Breast epithelium (tissue), 4 donors: ENCODE measurements around the gene PDE4D. TPM values are rescaled to one million over a fixed set of nuclear protein-coding genes. Genes with fewer than 3 reads are reported as not detected.
A peak's percentile ranks its signal among the peaks of the same experiment; 100 is the strongest.

Source experiments
- DNase-seq, 2 donors: peaks; one replicate each; pipeline ENCODE4 v3.0.0-alpha.2; 2019; ENCODE audit warnings: low spot score in 2 of 2
- H3K27ac ChIP-seq, 2 donors: fragments of 200-600 bp; sonication (generic) in 1 of 2; one replicate each; pipeline ENCODE4 v1.5.1; 2016 to 2019; ENCODE audit warnings: mild to moderate bottlenecking in 1 of 2
- H3K27me3 ChIP-seq, 2 donors: fragments of 200-600 bp; sonication (generic) in 1 of 2; one replicate each; pipeline versions ENCODE4 v1.5.1 to v1.6.0; 2017 to 2019; ENCODE audit warnings: control low read depth in 1 of 2, mild to moderate bottlenecking in 1 of 2
- H3K36me3 ChIP-seq: fragments of 200-600 bp; one replicate; pipeline ENCODE4 v1.5.1; 2019
- H3K4me1 ChIP-seq, 2 donors: fragments of 200-600 bp; sonication (generic); one replicate each; pipeline ENCODE4 v1.5.1; 2016 to 2019; ENCODE audit warnings: control low read depth in 1 of 2
- H3K4me3 ChIP-seq, 3 donors: fragments of 200-600 bp; sonication (generic); 1 replicate in 2 of 3; 2 replicates in 1 of 3; pipeline ENCODE4 v1.5.1; 2016 to 2019; ENCODE audit warnings: mild to moderate bottlenecking in 3 of 3, moderate library complexity in 2 of 3
- H3K9me3 ChIP-seq, 2 donors: fragments of 200-600 bp; sonication (generic) in 1 of 2; one replicate each; pipeline ENCODE4 v1.5.1; 2016 to 2019; ENCODE audit warnings: control low read depth in 1 of 2
- CTCF ChIP-seq, 3 donors: fragments of 450-650 bp; IDR thresholded peaks; one replicate each; pipeline ENCODE4 v1.5.1; 2016 to 2017; ENCODE audit warnings: antibody characterized with exemption in 3 of 3, mild to moderate bottlenecking in 3 of 3, moderate library complexity in 3 of 3
- POLR2A ChIP-seq: fragments of 450-650 bp; IDR thresholded peaks from one replicate; pipeline ENCODE4 v1.6.1; 2016; ENCODE audit warnings: antibody characterized with exemption, mild to moderate bottlenecking, moderate library complexity
- POLR2AphosphoS5 ChIP-seq, 3 donors: sonication (generic); formaldehyde crosslinking; IDR thresholded peaks; one replicate each; pipeline ENCODE4 v1.6.1; 2017; ENCODE audit warnings: antibody characterized with exemption in 3 of 3
- intact Hi-C: fragments of 100-400 bp; cut with DNase I; formaldehyde crosslinking; loops from one replicate; pipeline ENCODE4 v1.15.1; 2023; ENCODE audit warnings: low total_unique reads
- total RNA-seq, 3 donors: library from RNA; depleted of rRNA; stranded (reverse); fragments of >200 nt; gene quantifications; one replicate each; pipeline ENCODE4 v1.1.0, GENCODE V29; 2016

The PDE4D gene
- total RNA-seq, 3 donors from 2014 or later: 14.4 to 37.4 (median 28.2) TPM

- Histone ChIP-seq H3K36me3 (no peaks in the 10 kb centered on the region), H3K4me1 (no peaks in the 10 kb centered on the region), H3K4me3 (no peak overlapping the region), H3K9me3 (peaks cover 0 to 2% of the 10 kb centered on the region in 2 donors), H3K27me3 (no peaks in the 10 kb centered on the region), H3K27ac (no peak overlapping the region)
- intact Hi-C loops: no loop called here
- DNase-seq: no peak
- TF ChIP-seq CTCF (IDR thresholded peaks at IDR 0.05) (no peak), POLR2AphosphoS5 (IDR thresholded peaks at IDR 0.05) (no peak), POLR2A (no peak)
Measured at GRCh38 chr5:59020611-59021285, 872.8 kb downstream of the PDE4D start.

DNA sequence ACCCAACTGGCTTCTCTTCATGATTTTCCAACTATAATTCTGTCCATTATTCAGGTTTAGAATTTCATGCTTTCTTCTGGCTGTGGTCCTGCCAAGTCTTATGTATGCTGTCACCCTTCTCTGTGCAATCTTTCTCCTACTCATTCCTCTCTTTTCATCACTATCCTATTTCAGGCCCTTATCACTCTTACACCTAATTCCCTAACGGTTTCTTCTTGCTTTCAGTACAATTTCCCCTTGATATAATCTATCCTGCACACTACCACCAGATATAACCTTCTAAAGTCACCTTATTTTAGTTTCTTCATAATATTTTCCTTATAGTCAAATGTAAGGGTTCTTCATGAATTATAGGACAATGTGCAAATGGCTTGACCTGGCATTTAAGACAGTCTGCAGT, 874.4 kb downstream of the PDE4D start:
- Histone ChIP-seq H3K9me3 (peaks cover 0 to 5% of the 10 kb centered on the region in 2 donors), H3K27me3 (no peaks in the 10 kb centered on the region), H3K36me3 (no peaks in the 10 kb centered on the region), H3K4me1 (no peaks in the 10 kb centered on the region), H3K4me3 (no peak overlapping the region), H3K27ac (no peak overlapping the region)
- no peak for TF ChIP-seq CTCF (IDR thresholded peaks at IDR 0.05)
- TF ChIP-seq POLR2AphosphoS5 (IDR thresholded peaks at IDR 0.05): no peak
- no peak for TF ChIP-seq POLR2A
- no peak for DNase-seq
- intact Hi-C loops: no loop called here

- Histone ChIP-seq H3K4me3 (no peak overlapping the region), H3K4me1 (no peaks in the 10 kb centered on the region), H3K9me3 (peaks cover 0 to 5% of the 10 kb centered on the region in 2 donors), H3K27me3 (no peaks in the 10 kb centered on the region), H3K27ac (no peak overlapping the region), H3K36me3 (no peaks in the 10 kb centered on the region)
- no peak for TF ChIP-seq POLR2AphosphoS5 (IDR thresholded peaks at IDR 0.05)
- TF ChIP-seq POLR2A: no peak
- TF ChIP-seq CTCF (IDR thresholded peaks at IDR 0.05): no peak
- DNase-seq: no peak
- intact Hi-C loops: no loop called here
Measured at GRCh38 chr5:59016925-59017324, 876.6 kb downstream of the PDE4D start.

DNA sequence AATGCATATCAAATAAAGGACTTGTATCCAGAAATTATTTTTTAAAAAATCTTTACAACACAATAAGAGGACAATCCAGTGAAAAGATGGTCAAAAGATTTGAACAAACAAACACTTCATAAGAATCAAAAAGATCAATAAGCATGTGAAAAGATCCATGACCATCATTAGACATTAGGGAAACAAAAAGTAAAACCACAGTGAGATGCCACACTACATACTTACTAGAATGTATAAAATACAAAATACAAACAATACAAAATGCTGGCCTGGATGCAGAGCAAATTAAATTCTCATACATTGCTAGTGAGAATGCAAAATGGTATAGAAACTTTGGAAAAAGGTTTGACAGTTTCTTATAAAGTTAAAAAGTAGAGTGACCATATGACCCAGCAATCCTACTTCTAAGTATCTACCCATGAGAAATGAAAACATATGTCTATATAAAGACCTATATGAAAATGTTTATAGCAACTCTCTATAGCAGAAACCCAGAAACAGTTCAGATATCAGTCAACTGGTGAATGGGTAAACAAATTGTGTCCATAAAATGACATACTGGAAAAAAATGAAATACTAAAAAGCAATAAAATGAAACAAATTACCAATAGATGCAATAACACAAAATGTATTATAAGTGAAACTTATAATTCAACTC, 884.6 kb downstream of the PDE4D start:
- no peaks in the 10 kb centered on the region for H3K36me3 ChIP-seq
- H3K27ac ChIP-seq: no peak overlapping the region
- no peaks in the 10 kb centered on the region for H3K4me1 ChIP-seq
- TF ChIP-seq CTCF (IDR thresholded peaks at IDR 0.05): no peak
- no peak for TF ChIP-seq POLR2AphosphoS5 (IDR thresholded peaks at IDR 0.05)
- TF ChIP-seq POLR2A: no peak
- no peak for DNase-seq
- peaks cover 0 to 5% of the 10 kb centered on the region in 2 donors for H3K9me3 ChIP-seq
- H3K27me3 ChIP-seq: no peaks in the 10 kb centered on the region
- H3K4me3 ChIP-seq: no peak overlapping the region
- intact Hi-C loops: no loop called here

GRCh38 chr5:59007460-59008063, 886.0 kb downstream of the PDE4D start:
- Histone ChIP-seq H3K9me3 (peaks cover 0 to 5% of the 10 kb centered on the region in 2 donors), H3K4me1 (no peaks in the 10 kb centered on the region), H3K27me3 (no peaks in the 10 kb centered on the region), H3K36me3 (no peaks in the 10 kb centered on the region), H3K4me3 (no peak overlapping the region), H3K27ac (no peak overlapping the region)
- no peak for DNase-seq
- intact Hi-C loops: no loop called here
- TF ChIP-seq POLR2AphosphoS5 (IDR thresholded peaks at IDR 0.05) (no peak), CTCF (IDR thresholded peaks at IDR 0.05) (peak in 2 of 3 donors; percentile 36 to 42), POLR2A (no peak)
